Activated gamma-delta T cell (primary cell): ENCODE measurements around the gene HHAT.

Experiments
- DNase-seq: peaks from one replicate; lab custom pipeline; 2025; lab: John Stamatoyannopoulos, UW

The HHAT gene

DNA sequence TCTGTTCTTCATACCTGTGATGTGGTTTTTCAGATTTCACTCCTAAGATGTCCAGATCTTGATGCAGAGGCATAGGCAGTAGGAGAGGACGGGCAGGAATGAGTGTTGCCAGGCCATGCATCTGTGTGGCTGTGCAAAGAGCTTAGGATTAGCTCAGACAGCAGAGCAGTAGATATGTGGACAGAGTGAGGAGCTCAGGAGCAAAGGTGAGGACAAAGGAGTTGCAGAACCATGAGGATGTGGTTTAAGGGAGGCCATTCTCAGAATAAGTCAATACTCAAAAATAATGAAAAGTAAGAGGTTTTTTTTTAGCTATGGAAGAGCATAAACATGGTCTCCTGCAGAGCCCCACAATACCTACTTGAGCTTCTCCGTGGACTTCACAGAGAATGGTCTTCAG is 158.3 kb downstream of the HHAT start:
- DNase-seq = no peak

DNA sequence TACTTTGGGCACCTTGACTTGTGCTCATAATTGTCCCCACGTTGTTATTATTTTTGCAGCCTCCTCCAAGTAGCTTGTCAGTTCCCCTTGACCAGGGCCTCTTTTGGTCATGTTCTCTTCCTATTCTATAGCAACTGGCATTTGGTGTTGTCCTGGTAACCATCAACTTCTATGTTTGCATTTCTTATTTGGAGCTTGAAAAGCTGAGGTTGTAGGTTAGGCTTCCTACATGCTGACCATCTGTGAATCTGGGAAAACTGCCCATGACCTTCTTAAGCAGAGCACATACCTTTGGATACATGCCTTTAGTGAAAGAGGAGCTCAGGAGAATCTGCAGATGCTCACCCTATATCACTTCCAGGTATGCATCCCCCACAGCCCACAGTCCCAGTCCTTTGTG is 160.8 kb downstream of the HHAT start:
- DNase-seq = no peak

DNA sequence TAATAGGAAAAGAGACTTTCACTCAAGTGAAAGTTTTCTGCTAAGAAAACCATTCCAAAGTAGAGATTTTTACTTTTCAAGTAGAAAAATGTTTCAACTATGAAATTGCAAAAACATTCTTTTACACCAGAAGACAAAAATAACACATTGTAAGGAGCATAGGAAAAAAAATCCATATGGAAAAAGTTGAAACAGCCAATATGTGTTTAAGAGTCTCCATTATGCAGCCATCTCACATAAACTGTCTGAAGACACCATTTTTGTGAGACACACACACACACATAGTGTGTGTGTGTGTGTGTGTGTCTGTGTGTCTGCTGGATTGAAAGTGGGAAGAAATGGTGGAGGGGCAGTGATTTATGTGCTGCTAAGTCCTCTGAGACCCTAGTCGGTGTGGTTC is 162.1 kb downstream of the HHAT start:
- no peak for DNase-seq

- no peak for DNase-seq
These were observed 167.4 kb downstream of the HHAT start for GRCh38 chr1:210496063-210496462.

- no peak for DNase-seq
These were observed 171.3 kb downstream of the HHAT start for GRCh38 chr1:210499956-210500355.

DNA sequence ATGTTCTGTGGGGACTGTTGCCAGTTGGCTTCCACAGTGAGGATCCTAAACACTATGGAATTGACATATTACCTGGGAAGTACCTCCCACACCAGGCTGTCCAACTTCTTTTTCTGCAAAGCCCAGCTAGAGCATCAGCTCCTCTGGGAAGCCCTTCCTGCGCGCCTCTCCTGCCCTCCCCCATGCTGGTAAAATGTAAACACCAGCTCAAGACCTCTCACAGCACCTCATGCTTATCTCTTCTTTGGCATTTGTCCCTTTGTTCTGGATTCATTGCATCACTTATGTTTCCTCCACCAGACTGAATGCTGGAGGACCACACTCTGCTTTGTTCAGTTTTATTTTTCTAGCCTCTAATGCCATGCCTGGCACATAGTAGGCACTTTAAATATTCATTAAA is 172.1 kb downstream of the HHAT start:
- no peak for DNase-seq

- DNase-seq = no peak
These were observed 175.6 kb downstream of the HHAT start for GRCh38 chr1:210504286-210504685.

DNA sequence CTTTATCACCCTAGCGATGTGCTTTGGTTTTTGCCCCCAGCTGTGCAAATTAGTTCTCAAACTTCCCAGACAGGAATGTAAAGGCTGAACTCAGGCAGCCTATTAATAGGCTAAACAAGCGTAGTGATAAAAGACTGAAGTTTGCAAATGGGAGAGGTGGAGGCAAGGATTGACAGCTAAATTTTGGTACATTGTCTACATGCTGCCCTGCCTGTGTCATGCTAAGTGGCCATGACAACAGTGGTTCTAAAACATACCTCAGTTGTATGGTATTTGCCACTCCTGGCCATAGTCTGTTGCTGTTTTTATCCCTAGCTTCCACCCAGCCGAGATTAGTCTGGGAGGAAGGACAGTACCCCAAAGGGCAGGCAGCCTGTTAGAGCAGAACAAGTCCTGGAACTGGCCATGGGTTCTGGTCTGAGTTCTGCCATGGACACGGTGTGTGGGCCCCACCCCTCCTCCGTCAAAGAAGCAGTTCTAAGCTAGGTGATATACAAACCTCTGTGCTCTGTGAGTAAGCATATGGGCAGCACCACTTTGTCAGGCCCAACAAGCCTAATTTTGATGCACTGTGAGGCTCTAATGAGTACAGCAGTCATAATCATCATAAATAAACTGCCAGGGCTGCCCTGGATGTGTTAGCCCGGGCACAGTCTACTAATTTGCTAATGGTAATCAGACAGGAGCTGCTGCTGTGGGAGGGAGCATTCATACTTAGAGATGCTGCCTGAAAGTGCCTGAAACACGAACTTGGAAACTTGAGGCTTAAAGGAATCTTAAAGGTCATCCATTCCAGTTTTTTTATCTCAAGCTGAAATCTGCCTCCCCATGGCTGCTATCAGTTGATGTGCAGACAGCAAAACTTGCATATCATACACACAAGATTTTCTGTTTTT is 177.1 kb downstream of the HHAT start:
- no peak for DNase-seq

GRCh38 chr1:210506689-210507088 is 178.0 kb downstream of the HHAT start:
- no peak for DNase-seq

DNA sequence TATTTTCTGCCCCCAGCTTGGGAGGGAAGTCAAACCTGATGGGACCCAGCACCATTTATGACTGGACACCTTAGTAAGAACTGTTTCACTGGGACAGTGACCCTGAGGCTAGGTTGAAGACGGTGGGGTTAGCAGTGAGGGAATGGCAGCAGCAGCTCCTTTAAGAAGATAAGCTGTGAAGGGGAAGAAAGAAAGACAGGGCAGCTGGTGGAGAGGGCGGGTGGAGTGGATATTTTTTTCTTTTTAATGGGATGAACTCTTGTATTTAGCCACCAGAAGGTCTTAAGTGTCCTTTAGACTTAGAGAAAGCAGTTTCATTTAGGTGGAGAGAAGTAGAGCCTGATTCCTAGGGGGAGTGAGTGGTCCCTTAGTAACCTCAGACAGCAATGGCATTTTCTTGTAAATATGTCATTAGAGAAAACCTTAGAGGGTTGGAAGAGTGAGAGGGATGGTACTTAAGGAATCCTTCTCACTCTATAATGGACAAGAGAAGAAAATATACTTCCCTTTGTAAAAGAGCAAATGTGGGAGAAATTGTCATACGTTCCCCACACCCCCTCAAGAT is 187.5 kb downstream of the HHAT start:
- no peak for DNase-seq

DNA sequence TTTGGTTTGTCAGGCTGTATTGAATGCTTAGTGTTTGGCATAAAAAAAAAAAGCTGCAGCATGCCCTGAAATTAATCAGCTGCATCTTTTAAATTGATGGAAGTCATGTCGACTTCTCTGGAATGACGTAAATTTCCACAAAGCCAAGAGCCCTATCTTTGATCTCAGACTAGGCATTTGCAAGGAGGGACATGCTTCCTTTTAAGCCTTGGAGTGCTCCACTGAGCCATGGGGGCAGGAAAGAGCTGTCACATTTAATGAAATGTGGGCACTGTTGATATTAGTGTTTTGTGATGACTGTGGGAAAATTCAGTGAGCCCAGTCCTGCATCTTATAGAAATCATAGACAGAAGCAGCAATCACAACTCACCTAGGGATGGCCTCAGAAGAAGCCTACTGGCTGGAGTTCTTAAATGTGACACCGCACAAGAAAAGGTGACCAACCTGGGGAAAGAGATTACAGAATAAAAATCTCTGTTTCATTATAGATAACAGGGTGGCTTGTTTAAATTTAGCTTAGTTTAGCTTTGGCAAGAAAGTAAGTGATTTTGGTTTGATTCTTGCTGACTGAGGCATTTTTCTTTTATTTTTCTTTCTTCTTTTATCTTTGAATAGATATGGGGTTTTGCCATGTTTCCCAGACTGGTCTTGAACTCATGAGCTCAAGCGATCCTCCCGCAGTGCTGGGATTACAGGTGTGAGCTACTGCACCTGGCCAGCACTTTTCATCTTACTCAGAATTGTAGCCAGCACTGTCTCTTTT is 188.2 kb downstream of the HHAT start:
- no peak for DNase-seq

DNA sequence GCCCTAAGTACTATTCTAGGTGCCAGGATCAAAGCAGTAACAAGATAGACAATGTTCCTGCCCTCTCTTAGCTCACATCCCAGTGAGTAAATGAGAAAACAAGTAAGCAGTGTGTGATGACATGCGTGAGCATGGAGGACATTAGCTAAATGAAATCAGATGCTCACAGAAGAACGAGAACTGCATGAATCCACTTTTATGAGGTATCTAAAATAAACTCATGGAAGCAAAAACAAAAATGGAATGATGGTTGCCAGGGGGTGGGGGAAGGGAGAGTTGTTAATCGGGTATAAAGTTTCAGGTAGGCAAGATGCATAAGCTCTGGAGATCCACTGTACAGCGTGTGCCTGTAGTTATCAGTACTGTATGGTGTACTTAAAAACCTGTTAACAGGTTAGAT is 195.1 kb downstream of the HHAT start:
- no peak for DNase-seq

GRCh38 chr1:210525716-210526454 is 197.2 kb downstream of the HHAT start:
- DNase-seq = no peak

DNA sequence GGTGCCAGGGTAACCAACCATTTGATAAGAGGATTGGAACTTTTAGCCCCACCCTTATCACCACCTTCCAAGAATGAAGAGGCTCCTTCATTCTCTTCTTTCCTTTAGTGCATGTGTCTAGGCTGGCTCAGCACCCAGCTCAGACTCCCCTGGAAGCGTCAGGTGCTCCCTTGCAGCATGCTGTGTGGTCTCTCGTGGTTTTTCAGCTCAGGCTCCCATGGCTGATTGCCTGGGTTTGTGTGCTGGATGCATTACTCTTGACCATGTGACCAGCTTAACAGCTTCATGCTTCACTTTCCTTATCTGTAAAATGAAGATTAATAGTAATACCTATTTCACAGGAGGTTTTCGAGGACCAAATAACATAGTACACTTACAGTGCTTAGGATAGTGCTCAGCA is 198.4 kb downstream of the HHAT start:
- DNase-seq = no peak

DNA sequence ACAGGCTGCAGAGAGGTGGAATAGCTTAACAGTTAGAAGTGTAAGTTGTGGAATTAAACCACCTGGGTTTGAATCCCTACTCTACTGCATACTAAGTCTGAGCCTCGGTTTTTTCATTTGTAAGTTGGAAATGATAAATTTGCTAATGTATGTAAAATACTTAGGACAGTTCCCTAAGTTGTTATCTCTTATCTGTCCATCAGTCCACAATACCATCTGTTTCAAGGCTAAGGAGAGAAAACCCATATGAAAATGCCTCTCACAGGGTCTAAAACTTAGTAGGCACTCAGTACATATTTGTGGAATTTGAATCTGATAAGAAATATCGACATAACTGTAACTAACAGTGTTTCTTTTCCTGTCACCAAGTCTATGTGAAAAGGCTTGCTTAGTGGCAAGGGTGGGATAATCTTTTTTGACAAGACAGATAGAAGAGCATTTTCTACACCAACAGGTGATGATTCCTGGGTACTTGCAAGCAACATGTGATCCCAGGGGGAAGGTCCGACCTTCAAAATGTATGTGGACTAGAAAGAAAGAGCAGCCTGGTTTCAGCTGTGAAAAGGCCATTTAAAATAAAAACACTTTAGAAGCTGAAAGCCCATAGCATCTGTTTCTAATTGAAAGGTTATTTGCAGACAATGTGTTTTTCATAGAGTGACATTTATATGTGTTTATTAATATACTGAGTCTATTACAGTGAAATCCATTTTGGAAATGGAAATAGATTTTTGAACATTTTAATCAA is 202.9 kb downstream of the HHAT start:
- no peak for DNase-seq

GRCh38 chr1:210532223-210532598 is 203.5 kb downstream of the HHAT start:
- no peak for DNase-seq

- no peak for DNase-seq
These were observed 207.1 kb downstream of the HHAT start for GRCh38 chr1:210535761-210536160.

GRCh38 chr1:210536254-210536961 is 207.7 kb downstream of the HHAT start:
- DNase-seq = no peak

- DNase-seq = no peak
These were observed 211.6 kb downstream of the HHAT start for GRCh38 chr1:210540288-210540687.

DNA sequence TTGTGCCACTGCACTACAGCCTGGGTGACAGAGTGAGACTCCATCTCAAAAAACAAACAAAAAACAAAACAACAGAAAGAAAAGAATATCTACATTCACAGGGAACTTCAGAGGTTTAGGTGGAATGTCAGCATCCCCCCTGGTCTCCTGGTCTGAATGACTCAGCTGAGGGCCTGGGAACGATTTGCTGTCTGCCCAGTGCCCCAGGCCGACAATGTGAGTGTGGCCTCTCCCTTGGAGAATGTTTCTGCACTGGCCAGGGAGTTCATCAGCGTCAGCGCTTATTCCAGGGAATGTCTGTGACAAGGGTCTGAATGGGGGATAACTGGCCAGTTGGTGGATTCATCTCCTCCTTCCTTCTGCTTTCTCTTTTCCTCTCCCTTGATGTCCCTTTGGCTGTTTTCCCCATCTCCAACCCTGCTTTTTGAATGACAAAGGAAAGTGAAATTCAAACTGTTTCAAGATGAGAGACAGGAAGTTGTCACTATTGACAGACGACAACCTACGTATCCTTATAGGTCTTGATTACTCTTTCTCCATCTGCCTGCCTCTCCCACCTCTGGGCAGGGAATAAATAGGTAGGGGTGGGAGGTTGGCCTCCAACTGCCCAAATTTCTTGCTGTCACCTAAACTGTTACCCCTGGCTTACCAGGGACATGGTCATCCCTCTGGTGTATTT is 213.1 kb downstream of the HHAT start:
- no peak for DNase-seq
